Lower leg skin (tissue), 3 donors: Measurements from ENCODE around the gene EFTUD2.

Experiments used
- POLR2A ChIP-seq, 2 donors: fragments of 450-650 bp; IDR thresholded peaks; one replicate each; pipeline ENCODE4 v1.6.1; 2016 to 2017; ENCODE audit warnings: antibody characterized with exemption in 2 of 2, mild to moderate bottlenecking in 1 of 2, moderate library complexity in 1 of 2
- TF ChIP-seq, protein P1 (sequence below), 3 donors: fragments of 450-650 bp; IDR thresholded peaks; one replicate each; pipeline ENCODE4 v1.5.1; 2016; ENCODE audit warnings: antibody characterized with exemption in 3 of 3, mild to moderate bottlenecking in 3 of 3, moderate library complexity in 2 of 3

DNA sequence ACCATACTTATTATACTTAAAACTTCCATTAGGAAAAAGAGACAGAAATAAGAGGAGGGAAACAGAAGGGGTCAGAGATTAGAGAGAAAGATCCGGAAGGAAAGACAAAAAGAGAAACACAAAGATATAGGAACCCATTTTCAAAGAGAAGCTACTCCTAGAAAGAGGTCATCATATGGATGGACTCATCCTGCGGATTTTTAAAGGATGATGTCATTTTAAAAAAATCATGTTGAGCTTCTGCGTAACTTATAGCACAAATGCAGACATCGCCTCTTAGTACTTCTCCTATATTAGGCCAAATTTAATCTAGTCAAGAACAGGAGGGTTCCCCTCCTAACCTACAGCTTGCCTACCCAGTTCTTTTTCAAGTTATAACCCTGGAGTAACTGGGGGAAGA lies 18.1 kb downstream of the EFTUD2 start:
- TF ChIP-seq POLR2A (IDR thresholded peaks at IDR 0.05) = no peak
- TF ChIP-seq, protein P1, sequence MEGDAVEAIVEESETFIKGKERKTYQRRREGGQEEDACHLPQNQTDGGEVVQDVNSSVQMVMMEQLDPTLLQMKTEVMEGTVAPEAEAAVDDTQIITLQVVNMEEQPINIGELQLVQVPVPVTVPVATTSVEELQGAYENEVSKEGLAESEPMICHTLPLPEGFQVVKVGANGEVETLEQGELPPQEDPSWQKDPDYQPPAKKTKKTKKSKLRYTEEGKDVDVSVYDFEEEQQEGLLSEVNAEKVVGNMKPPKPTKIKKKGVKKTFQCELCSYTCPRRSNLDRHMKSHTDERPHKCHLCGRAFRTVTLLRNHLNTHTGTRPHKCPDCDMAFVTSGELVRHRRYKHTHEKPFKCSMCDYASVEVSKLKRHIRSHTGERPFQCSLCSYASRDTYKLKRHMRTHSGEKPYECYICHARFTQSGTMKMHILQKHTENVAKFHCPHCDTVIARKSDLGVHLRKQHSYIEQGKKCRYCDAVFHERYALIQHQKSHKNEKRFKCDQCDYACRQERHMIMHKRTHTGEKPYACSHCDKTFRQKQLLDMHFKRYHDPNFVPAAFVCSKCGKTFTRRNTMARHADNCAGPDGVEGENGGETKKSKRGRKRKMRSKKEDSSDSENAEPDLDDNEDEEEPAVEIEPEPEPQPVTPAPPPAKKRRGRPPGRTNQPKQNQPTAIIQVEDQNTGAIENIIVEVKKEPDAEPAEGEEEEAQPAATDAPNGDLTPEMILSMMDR (IDR thresholded peaks at IDR 0.05) = no peak
